CD4-positive, alpha-beta T cell (primary cell): Measurements from ENCODE around the gene COL19A1. TPM values are rescaled to one million over a fixed set of nuclear protein-coding genes. Genes with fewer than 3 reads are reported as not detected.

Experiments
- ATAC-seq: fragments of 200-7000 bp; cut with Tn5 transposase; one replicate; pipeline ENCODE4 v1.10.0; 2022; ENCODE audit warnings: mild to moderate bottlenecking; ENCODE audit not compliant: poor library complexity
- CTCF ChIA-PET: fragments of 350-600 bp; sonication (Branson Sonifier 250); formaldehyde crosslinking; loops from one replicate; lab custom pipeline; 2021; ENCODE audit warnings: antibody characterized with exemption, inconsistent platforms; lab: Charles Lee
- POLR2A ChIA-PET: fragments of 350-600 bp; sonication (Branson Sonifier 250); formaldehyde crosslinking; loops from one replicate; lab custom pipeline; 2021; ENCODE audit warnings: antibody characterized with exemption, inconsistent platforms; lab: Charles Lee
- DNase-seq, 14 experiments: peaks; one replicate each; pipeline ENCODE4 v3.0.0-alpha.2; 2013 to 2020; ENCODE audit warnings: mixed read lengths in 2 of 14
- H3K27ac ChIP-seq, 2 donors: one replicate each; pipeline versions ENCODE4 v1.5.1 to v1.7.0; 2013; ENCODE audit warnings: low read length in 2 of 2, low read depth in 1 of 2, mild to moderate bottlenecking in 1 of 2
- H3K27me3 ChIP-seq, 2 experiments: 1 replicate in 1 of 2; 2 replicates in 1 of 2; pipeline versions ENCODE4 v1.6.1 to v1.7.0; 2013; ENCODE audit warnings: low read length in 2 of 2, control low read depth in 1 of 2, mild to moderate bottlenecking in 1 of 2, moderate library complexity in 1 of 2; ENCODE audit not compliant: insufficient read depth in 2 of 2, control insufficient read depth in 1 of 2
- H3K36me3 ChIP-seq: one replicate; pipeline ENCODE4 v1.6.1; 2013; ENCODE audit warnings: low read length, control low read depth; ENCODE audit not compliant: insufficient read depth
- H3K4me1 ChIP-seq: one replicate; pipeline ENCODE4 v1.6.1; 2013; ENCODE audit warnings: low read length, control low read depth; ENCODE audit not compliant: insufficient read depth
- H3K4me3 ChIP-seq: one replicate; pipeline ENCODE4 v1.5.1; 2013; ENCODE audit warnings: mild to moderate bottlenecking, low read length, moderate library complexity
- H3K9me3 ChIP-seq, 2 experiments: 1 replicate in 1 of 2; 2 replicates in 1 of 2; pipeline versions ENCODE4 v1.6.1 to v1.7.0; 2013; ENCODE audit warnings: low read length in 2 of 2, mild to moderate bottlenecking in 2 of 2, control low read depth in 1 of 2, moderate library complexity in 1 of 2; ENCODE audit not compliant: control insufficient read depth in 1 of 2, insufficient read depth in 1 of 2
- H3K27ac Mint-ChIP-seq: one replicate; pipeline ENCODE4 v1.8.0; 2020; ENCODE audit warnings: mixed read lengths
- H3K27me3 Mint-ChIP-seq: one replicate; pipeline ENCODE4 v1.8.0; 2021; ENCODE audit warnings: mixed read lengths
- H3K36me3 Mint-ChIP-seq: one replicate; pipeline ENCODE4 v1.8.0; 2021; ENCODE audit warnings: low read depth, mixed read lengths
- H3K4me1 Mint-ChIP-seq: one replicate; pipeline ENCODE4 v1.8.0; 2021; ENCODE audit warnings: low read depth, mixed read lengths
- H3K4me3 Mint-ChIP-seq: one replicate; pipeline ENCODE4 v1.8.0; 2020; ENCODE audit warnings: mild to moderate bottlenecking, mixed read lengths
- H3K9me3 Mint-ChIP-seq: one replicate; pipeline ENCODE4 v1.8.0; 2020; ENCODE audit warnings: mixed read lengths
- CTCF ChIP-seq: fragments of 200-600 bp; IDR thresholded peaks from one replicate; pipeline ENCODE4 v1.8.0; 2022; ENCODE audit warnings: antibody characterized with exemption, mild to moderate bottlenecking
- intact Hi-C, 2 experiments: fragments of 100-400 bp; cut with DNase I in 1 of 2; cut with micrococcal nuclease in 1 of 2; formaldehyde crosslinking; loops; one replicate each; pipeline versions ENCODE4 v1.15.1 to v1.9.0; 2023 to 2025; cut with DNase I, micrococcal nuclease
- total RNA-seq, 174 experiments: library from RNA in 2 of 174; stranded (reverse) in 2 of 174; gene quantifications; one replicate each; pipeline ENCODE4 v1.2.3 and lab custom pipeline; 2021 to 2026

Gene COL19A1
- total RNA-seq, 2 experiments from 2014 or later, result not detected

GRCh38 chr6:70145178-70145577, 278.8 kb downstream of the COL19A1 start:
- no peaks in the 10 kb centered on the region for H3K4me1 Mint-ChIP-seq
- H3K27me3 Mint-ChIP-seq, result peaks cover 5% of the 10 kb centered on the region
- ChIA-PET CTCF (no interaction called here), POLR2A (no interaction called here)
- H3K4me3 Mint-ChIP-seq, result no peak overlapping the region
- Histone ChIP-seq H3K27me3 (peaks cover 0 to 6% of the 10 kb centered on the region in 2 experiments), H3K4me3 (no peak overlapping the region), H3K4me1 (no peaks in the 10 kb centered on the region), H3K27ac (no peak overlapping the region), H3K36me3 (no peaks in the 10 kb centered on the region), H3K9me3 (no peaks in the 10 kb centered on the region)
- TF ChIP-seq CTCF, result no peak
- intact Hi-C loops, result no loop called here
- no peak for DNase-seq
- no peaks in the 10 kb centered on the region for H3K9me3 Mint-ChIP-seq
- no peak for ATAC-seq
- no peaks in the 10 kb centered on the region for H3K36me3 Mint-ChIP-seq
- H3K27ac Mint-ChIP-seq, result no peak overlapping the region

GRCh38 chr6:70149209-70149788, 282.9 kb downstream of the COL19A1 start:
- Mint-ChIP-seq H3K9me3 (no peaks in the 10 kb centered on the region), H3K4me3 (no peak overlapping the region), H3K27me3 (peaks cover under 1% of the 10 kb centered on the region), H3K27ac (no peak overlapping the region), H3K4me1 (no peaks in the 10 kb centered on the region), H3K36me3 (no peaks in the 10 kb centered on the region)
- DNase-seq, result no peak
- H3K36me3 ChIP-seq, result no peaks in the 10 kb centered on the region
- H3K4me1 ChIP-seq, result no peaks in the 10 kb centered on the region
- no peak for TF ChIP-seq CTCF
- no peak for ATAC-seq
- H3K9me3 ChIP-seq, result no peaks in the 10 kb centered on the region
- peaks cover 0 to 6% of the 10 kb centered on the region in 2 experiments for H3K27me3 ChIP-seq
- H3K27ac ChIP-seq, result no peak overlapping the region
- ChIA-PET CTCF (no interaction called here), POLR2A (no interaction called here)
- no peak overlapping the region for H3K4me3 ChIP-seq
- intact Hi-C loops, result no loop called here

DNA sequence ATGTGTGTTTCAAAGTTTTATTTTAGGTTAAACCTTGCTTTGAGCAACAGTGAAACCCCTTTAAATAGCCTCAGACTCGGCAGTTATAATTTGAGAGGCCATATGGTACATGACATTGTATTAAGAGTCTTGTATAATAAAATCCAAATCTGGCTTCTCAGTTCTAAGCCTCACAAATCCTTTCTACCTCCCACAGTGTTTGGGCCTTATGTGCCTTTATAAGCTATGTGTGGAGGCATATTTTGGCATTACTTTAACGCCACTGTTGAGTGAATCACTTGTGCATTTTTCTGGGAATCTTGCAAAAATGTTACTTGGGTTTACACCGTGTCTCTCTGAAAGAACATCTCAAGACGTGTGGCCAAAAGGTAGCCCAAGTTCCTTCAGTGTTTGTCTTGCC, 284.2 kb downstream of the COL19A1 start:
- intact Hi-C loops, result no loop called here
- Histone ChIP-seq H3K4me1 (no peaks in the 10 kb centered on the region), H3K27ac (no peak overlapping the region), H3K36me3 (no peaks in the 10 kb centered on the region), H3K9me3 (no peaks in the 10 kb centered on the region), H3K4me3 (no peak overlapping the region), H3K27me3 (peaks cover 0 to 3% of the 10 kb centered on the region in 2 experiments)
- no peak for DNase-seq
- Mint-ChIP-seq H3K27ac (no peak overlapping the region), H3K27me3 (no peaks in the 10 kb centered on the region), H3K36me3 (no peaks in the 10 kb centered on the region), H3K4me1 (no peaks in the 10 kb centered on the region), H3K4me3 (no peak overlapping the region), H3K9me3 (no peaks in the 10 kb centered on the region)
- CTCF ChIA-PET, result no interaction called here
- no peak for ATAC-seq
- TF ChIP-seq CTCF, result no peak
- POLR2A ChIA-PET, result no interaction called here
